ENCODE measurements around the gene FAM120A. TPM values are rescaled to one million over a fixed set of nuclear protein-coding genes. Genes with fewer than 3 reads are reported as not detected.
A peak's percentile ranks its signal among the peaks of the same experiment; 100 is the strongest.

The FAM120A gene
- total and polyA plus RNA-seq, 11 donors, result 37.9 to 123 (median 113) TPM

DNA sequence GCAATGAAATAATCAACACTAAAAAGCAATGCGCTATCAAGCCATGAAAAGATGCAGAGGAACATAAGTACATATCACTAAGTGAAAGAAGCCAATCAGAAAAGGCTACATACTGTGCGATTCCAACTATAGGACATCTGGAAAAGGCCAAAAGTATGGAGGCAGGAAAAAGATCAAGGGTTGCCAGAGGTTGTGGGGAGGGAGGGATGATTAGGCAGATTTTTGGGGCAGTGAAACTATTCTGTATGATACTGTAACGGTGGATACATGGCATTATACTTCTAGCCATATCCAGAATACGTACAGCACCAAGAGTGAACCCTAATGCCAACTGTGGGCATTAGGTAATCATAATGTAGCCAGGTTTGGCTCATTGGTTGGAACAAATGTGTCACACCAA lies 51.9 kb downstream of the FAM120A start:
- Histone ChIP-seq H3K27ac (no peak overlapping the region), H3K4me3 (no peak overlapping the region), H3K27me3 (no peaks in the 10 kb centered on the region), H3K9me3 (no peaks in the 10 kb centered on the region), H3K4me1 (peaks cover 3 to 51% (median 18%) of the 10 kb centered on the region in 12 donors), H3K36me3 (peaks cover 0 to 34% (median 27%) of the 10 kb centered on the region in 9 donors)
- TF ChIP-seq, protein P1, sequence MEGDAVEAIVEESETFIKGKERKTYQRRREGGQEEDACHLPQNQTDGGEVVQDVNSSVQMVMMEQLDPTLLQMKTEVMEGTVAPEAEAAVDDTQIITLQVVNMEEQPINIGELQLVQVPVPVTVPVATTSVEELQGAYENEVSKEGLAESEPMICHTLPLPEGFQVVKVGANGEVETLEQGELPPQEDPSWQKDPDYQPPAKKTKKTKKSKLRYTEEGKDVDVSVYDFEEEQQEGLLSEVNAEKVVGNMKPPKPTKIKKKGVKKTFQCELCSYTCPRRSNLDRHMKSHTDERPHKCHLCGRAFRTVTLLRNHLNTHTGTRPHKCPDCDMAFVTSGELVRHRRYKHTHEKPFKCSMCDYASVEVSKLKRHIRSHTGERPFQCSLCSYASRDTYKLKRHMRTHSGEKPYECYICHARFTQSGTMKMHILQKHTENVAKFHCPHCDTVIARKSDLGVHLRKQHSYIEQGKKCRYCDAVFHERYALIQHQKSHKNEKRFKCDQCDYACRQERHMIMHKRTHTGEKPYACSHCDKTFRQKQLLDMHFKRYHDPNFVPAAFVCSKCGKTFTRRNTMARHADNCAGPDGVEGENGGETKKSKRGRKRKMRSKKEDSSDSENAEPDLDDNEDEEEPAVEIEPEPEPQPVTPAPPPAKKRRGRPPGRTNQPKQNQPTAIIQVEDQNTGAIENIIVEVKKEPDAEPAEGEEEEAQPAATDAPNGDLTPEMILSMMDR (IDR thresholded peaks at IDR 0.05), result no peak
- TF ChIP-seq POLR2A (IDR thresholded peaks at IDR 0.05), result no peak
- ATAC-seq (no peak), DNase-seq (no peak)
- intact Hi-C loops (cut with DNase I), result loop anchor here in 6 of 10 donors (5.0 kb wide), 2 partner anchors 46 to 51 kb away; partner anchors contain the start of genes FAM120A (in 5 of the 6) and FAM120AOS (in 5 of the 6)
- WGBS, 4 donors, result 94 to 96% (median 95%) methylated on average over 4 of the region's 4 CpGs

DNA sequence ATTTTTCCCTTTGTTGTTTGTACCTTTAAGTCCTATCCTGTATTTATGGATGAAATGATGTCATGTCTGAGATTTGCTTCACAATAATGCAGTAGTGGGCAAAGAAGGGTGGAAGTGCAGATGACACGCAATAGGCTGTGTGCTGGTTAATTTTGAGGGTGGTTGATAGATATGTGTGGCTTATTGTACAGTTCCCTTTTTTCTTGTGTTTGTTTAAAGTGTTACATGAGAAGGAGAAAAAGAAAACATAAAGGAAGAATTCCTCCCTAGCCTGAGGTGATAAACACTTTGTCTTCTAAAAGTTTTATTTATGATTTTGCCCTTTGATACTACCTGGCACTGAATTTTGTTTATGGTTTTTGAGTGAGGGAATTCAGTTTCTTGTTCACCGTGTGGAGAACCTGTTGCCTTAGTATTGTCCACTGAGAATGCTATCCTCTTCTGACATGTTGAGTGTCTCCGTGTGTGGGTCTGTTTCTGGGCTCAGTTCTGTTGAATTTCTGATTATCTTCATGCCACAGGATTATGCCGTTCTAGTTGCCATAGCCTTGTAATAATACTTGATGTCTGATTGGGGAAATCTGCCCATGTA lies 54.2 kb downstream of the FAM120A start:
- 58 to 69% (median 67%) methylated on average over 4 of the region's 4 CpGs for WGBS, 4 donors
- intact Hi-C loops (cut with DNase I), result no loop called here
- no peak for ATAC-seq
- Histone ChIP-seq H3K4me3 (no peak overlapping the region), H3K27me3 (no peaks in the 10 kb centered on the region), H3K36me3 (peaks cover 0 to 15% (median 8%) of the 10 kb centered on the region in 9 donors), H3K4me1 (peaks cover 3 to 52% (median 19%) of the 10 kb centered on the region in 12 donors), H3K27ac (peak overlapping the region in 4 of 12 donors; percentile 20 to 86 (median 44)), H3K9me3 (no peaks in the 10 kb centered on the region)
- DNase-seq, result no peak
- TF ChIP-seq, protein P1 (IDR thresholded peaks at IDR 0.05), result no peak
- no peak for TF ChIP-seq POLR2A (IDR thresholded peaks at IDR 0.05)

DNA sequence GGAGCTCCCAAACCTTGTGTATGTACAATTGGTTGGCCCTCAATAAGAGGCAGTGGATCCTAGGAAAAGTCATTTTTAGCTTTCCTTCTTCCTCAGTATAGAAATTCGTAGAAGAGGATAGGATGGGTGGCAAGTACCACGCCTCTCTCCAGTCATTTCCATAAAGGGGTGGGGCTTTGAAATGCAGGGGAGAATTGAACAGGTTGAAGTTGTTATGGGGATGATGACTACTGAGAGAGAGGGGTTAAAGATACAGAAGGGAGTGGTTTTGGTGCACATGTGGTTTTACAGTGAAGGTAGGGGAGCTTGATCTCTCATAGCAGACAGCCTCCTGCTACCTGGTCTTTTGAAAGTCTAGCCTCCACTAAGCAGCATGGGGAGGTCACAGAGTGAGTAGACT lies 56.3 kb downstream of the FAM120A start:
- ATAC-seq, result no peak
- DNase-seq, result no peak
- intact Hi-C loops (cut with DNase I), result no loop called here
- 79 to 92% (median 85%) methylated on average over 2 of the region's 2 CpGs for WGBS, 4 donors
- Histone ChIP-seq H3K4me3 (no peak overlapping the region), H3K27me3 (no peaks in the 10 kb centered on the region), H3K4me1 (peaks cover 0 to 51% (median 18%) of the 10 kb centered on the region in 12 donors), H3K36me3 (peaks cover 0 to 13% (median 6%) of the 10 kb centered on the region in 9 donors), H3K9me3 (no peaks in the 10 kb centered on the region), H3K27ac (no peak overlapping the region)
- TF ChIP-seq POLR2A (IDR thresholded peaks at IDR 0.05), result no peak
- TF ChIP-seq, protein P1 (IDR thresholded peaks at IDR 0.05), result no peak

DNA sequence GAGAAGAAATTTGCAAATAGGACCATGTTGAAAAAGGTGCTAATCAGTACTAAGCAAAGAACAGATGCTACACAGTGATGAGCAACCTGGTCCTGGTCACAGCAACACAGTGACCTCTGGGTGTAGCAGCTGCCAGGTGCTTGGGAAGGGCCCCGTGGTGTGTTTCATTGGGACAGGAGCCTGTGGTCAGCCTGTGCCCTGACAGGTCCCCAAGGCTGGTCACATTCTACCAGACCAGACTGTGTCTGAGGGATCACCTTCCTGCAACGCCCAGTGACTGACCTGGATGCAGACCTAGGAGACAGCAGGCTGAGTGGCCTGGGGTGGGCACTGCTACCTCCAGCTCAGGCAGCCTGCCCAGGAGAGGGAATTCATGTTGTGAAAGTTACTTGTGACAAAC lies 56.7 kb downstream of the FAM120A start:
- intact Hi-C loops (cut with DNase I), result no loop called here
- H3K27ac ChIP-seq, result no peak overlapping the region
- WGBS, 4 donors, result 78 to 100% (median 87%) methylated on average over 2 of the region's 2 CpGs
- H3K4me3 ChIP-seq, result no peak overlapping the region
- H3K4me1 ChIP-seq, result peaks cover 0 to 55% (median 18%) of the 10 kb centered on the region in 12 donors
- ATAC-seq (no peak), DNase-seq (no peak)
- no peak for TF ChIP-seq POLR2A (IDR thresholded peaks at IDR 0.05)
- TF ChIP-seq, protein P1 (IDR thresholded peaks at IDR 0.05), result no peak
- H3K9me3 ChIP-seq, result no peaks in the 10 kb centered on the region
- H3K27me3 ChIP-seq, result no peaks in the 10 kb centered on the region
- peaks cover 0 to 9% (median 2%) of the 10 kb centered on the region in 9 donors for H3K36me3 ChIP-seq
